BLaER1 (cell line): ENCODE data around the gene AUTS2.

Source experiments
- H3K27ac ChIP-seq: shearing (Covaris generic); formaldehyde crosslinking; 2 replicates; pipeline ENCODE4 v1.8.1; 2022
- H3K27me3 ChIP-seq: shearing (Covaris generic); formaldehyde crosslinking; 2 replicates; pipeline ENCODE4 v1.8.1; 2022
- H3K36me3 ChIP-seq: shearing (Covaris generic); formaldehyde crosslinking; 2 replicates; pipeline ENCODE4 v1.8.1; 2022
- H3K4me1 ChIP-seq: shearing (Covaris generic); formaldehyde crosslinking; 2 replicates; pipeline ENCODE4 v1.8.1; 2022
- H3K4me2 ChIP-seq: shearing (Covaris generic); formaldehyde crosslinking; 2 replicates; pipeline ENCODE4 v1.8.1; 2022
- H3K4me3 ChIP-seq: shearing (Covaris generic); formaldehyde crosslinking; 2 replicates; pipeline ENCODE4 v1.8.1; 2022
- H3K9ac ChIP-seq: shearing (Covaris generic); formaldehyde crosslinking; 2 replicates; pipeline ENCODE4 v1.8.1; 2022
- H3K9me3 ChIP-seq: shearing (Covaris generic); formaldehyde crosslinking; 2 replicates; pipeline ENCODE4 v1.8.1; 2022
- H4K20me1 ChIP-seq: shearing (Covaris generic); formaldehyde crosslinking; 2 replicates; pipeline ENCODE4 v1.8.1; 2022
- Cebpa-rat ChIP-seq: shearing (Covaris generic); IDR thresholded peaks from 2 replicates; pipeline ENCODE4 v1.8.1; 2022

Gene AUTS2

GRCh38 chr7:70307544-70308106 lies 709.4 kb downstream of the AUTS2 start:
- Histone ChIP-seq H3K4me3 (no peak overlapping the region), H3K4me1 (peaks cover 33% of the 10 kb centered on the region), H3K27me3 (no peaks in the 10 kb centered on the region), H3K27ac (no peak overlapping the region), H3K4me2 (no peak overlapping the region), H4K20me1 (peaks cover 18% of the 10 kb centered on the region), H3K36me3 (no peaks in the 10 kb centered on the region), H3K9me3 (no peaks in the 10 kb centered on the region), H3K9ac (no peak overlapping the region)
- no peak for TF ChIP-seq Cebpa-rat

GRCh38 chr7:70312336-70312735 lies 714.1 kb downstream of the AUTS2 start:
- Histone ChIP-seq H3K4me3 (no peak overlapping the region), H3K4me2 (peak overlapping the region; percentile 49), H3K9me3 (no peaks in the 10 kb centered on the region), H3K4me1 (peaks cover 19% of the 10 kb centered on the region), H3K27me3 (no peaks in the 10 kb centered on the region), H3K27ac (no peak overlapping the region), H3K36me3 (0 out of 2 replicates have a peak, but pooled peaks cover 10% of the 10 kb centered on the region), H3K9ac (no peak overlapping the region), H4K20me1 (no peaks in the 10 kb centered on the region)
- no peak for TF ChIP-seq Cebpa-rat

GRCh38 chr7:70313271-70313670 lies 715.0 kb downstream of the AUTS2 start:
- Histone ChIP-seq H3K27me3 (no peaks in the 10 kb centered on the region), H3K27ac (no peak overlapping the region), H3K4me2 (no peak overlapping the region), H3K4me3 (no peak overlapping the region), H3K36me3 (0 out of 2 replicates have a peak, but pooled peaks cover 10% of the 10 kb centered on the region), H3K9me3 (no peaks in the 10 kb centered on the region), H4K20me1 (no peaks in the 10 kb centered on the region), H3K4me1 (peaks cover 19% of the 10 kb centered on the region), H3K9ac (no peak overlapping the region)
- no peak for TF ChIP-seq Cebpa-rat

GRCh38 chr7:70313687-70314086 lies 715.4 kb downstream of the AUTS2 start:
- H3K9me3 ChIP-seq, result no peaks in the 10 kb centered on the region
- H3K4me2 ChIP-seq, result no peak overlapping the region
- 0 out of 2 replicates have a peak, but pooled peaks cover 10% of the 10 kb centered on the region for H3K36me3 ChIP-seq
- H4K20me1 ChIP-seq, result no peaks in the 10 kb centered on the region
- no peaks in the 10 kb centered on the region for H3K27me3 ChIP-seq
- peaks cover 19% of the 10 kb centered on the region for H3K4me1 ChIP-seq
- no peak overlapping the region for H3K4me3 ChIP-seq
- H3K27ac ChIP-seq, result no peak overlapping the region
- no peak for TF ChIP-seq Cebpa-rat
- H3K9ac ChIP-seq, result no peak overlapping the region

- Histone ChIP-seq H3K9me3 (no peaks in the 10 kb centered on the region), H4K20me1 (no peaks in the 10 kb centered on the region), H3K27ac (no peak overlapping the region), H3K4me3 (no peak overlapping the region), H3K9ac (no peak overlapping the region), H3K4me2 (no peak overlapping the region), H3K27me3 (no peaks in the 10 kb centered on the region), H3K4me1 (peaks cover 19% of the 10 kb centered on the region), H3K36me3 (0 out of 2 replicates have a peak, but pooled peaks cover 10% of the 10 kb centered on the region)
- TF ChIP-seq Cebpa-rat, result no peak
Measured at GRCh38 chr7:70314221-70314620, 715.9 kb downstream of the AUTS2 start.

- Histone ChIP-seq H3K27me3 (no peaks in the 10 kb centered on the region), H3K9ac (no peak overlapping the region), H3K4me3 (no peak overlapping the region), H3K27ac (no peak overlapping the region), H3K4me2 (no peak overlapping the region), H3K4me1 (peaks cover 13% of the 10 kb centered on the region), H3K36me3 (0 out of 2 replicates have a peak, but pooled peaks cover 10% of the 10 kb centered on the region), H4K20me1 (no peaks in the 10 kb centered on the region), H3K9me3 (no peaks in the 10 kb centered on the region)
- TF ChIP-seq Cebpa-rat, result no peak
Measured at GRCh38 chr7:70316745-70317144, 718.5 kb downstream of the AUTS2 start.

GRCh38 chr7:70317356-70317755 lies 719.1 kb downstream of the AUTS2 start:
- Histone ChIP-seq H3K27me3 (no peaks in the 10 kb centered on the region), H3K9me3 (no peaks in the 10 kb centered on the region), H3K4me3 (no peak overlapping the region), H3K36me3 (0 out of 2 replicates have a peak, but pooled peaks cover 10% of the 10 kb centered on the region), H3K27ac (no peak overlapping the region), H4K20me1 (no peaks in the 10 kb centered on the region), H3K4me2 (no peak overlapping the region), H3K9ac (no peak overlapping the region), H3K4me1 (peaks cover 7% of the 10 kb centered on the region)
- TF ChIP-seq Cebpa-rat, result no peak

GRCh38 chr7:70318511-70318910 lies 720.2 kb downstream of the AUTS2 start:
- Histone ChIP-seq H3K27ac (no peak overlapping the region), H3K9ac (no peak overlapping the region), H3K4me1 (no peaks in the 10 kb centered on the region), H3K4me3 (no peak overlapping the region), H4K20me1 (no peaks in the 10 kb centered on the region), H3K4me2 (no peak overlapping the region), H3K27me3 (no peaks in the 10 kb centered on the region), H3K9me3 (no peaks in the 10 kb centered on the region), H3K36me3 (0 out of 2 replicates have a peak, but pooled peaks cover 9% of the 10 kb centered on the region)
- no peak for TF ChIP-seq Cebpa-rat

GRCh38 chr7:70319057-70319456 lies 720.8 kb downstream of the AUTS2 start:
- no peak overlapping the region for H3K9ac ChIP-seq
- H4K20me1 ChIP-seq, result no peaks in the 10 kb centered on the region
- no peaks in the 10 kb centered on the region for H3K9me3 ChIP-seq
- H3K4me2 ChIP-seq, result no peak overlapping the region
- no peaks in the 10 kb centered on the region for H3K27me3 ChIP-seq
- no peak for TF ChIP-seq Cebpa-rat
- H3K4me1 ChIP-seq, result no peaks in the 10 kb centered on the region
- H3K27ac ChIP-seq, result no peak overlapping the region
- H3K36me3 ChIP-seq, result 0 out of 2 replicates have a peak, but pooled peaks cover 6% of the 10 kb centered on the region
- no peak overlapping the region for H3K4me3 ChIP-seq

GRCh38 chr7:70321016-70321590 lies 722.8 kb downstream of the AUTS2 start:
- Histone ChIP-seq H3K27me3 (no peaks in the 10 kb centered on the region), H3K4me2 (no peak overlapping the region), H3K4me1 (no peaks in the 10 kb centered on the region), H3K36me3 (0 out of 2 replicates have a peak, but pooled peaks cover 6% of the 10 kb centered on the region), H3K9ac (no peak overlapping the region), H4K20me1 (no peaks in the 10 kb centered on the region), H3K27ac (no peak overlapping the region), H3K9me3 (no peaks in the 10 kb centered on the region), H3K4me3 (no peak overlapping the region)
- TF ChIP-seq Cebpa-rat, result no peak
